GM23248 (cell line): ENCODE measurements around the gene OR52R1. TPM values are rescaled to one million over a fixed set of nuclear protein-coding genes. Genes with fewer than 3 reads are reported as not detected.

Experiments used
- DNase-seq: peaks from one replicate; pipeline ENCODE4 v3.0.0-alpha.2; 2015
- H2AFZ ChIP-seq: fragments of 200-600 bp; sonication (generic); 2 replicates; pipeline ENCODE4 v1.6.1; 2016; ENCODE audit warnings: antibody characterized with exemption
- H3F3A ChIP-seq: fragments of 200-600 bp; sonication (generic); 2 replicates; pipeline ENCODE4 v1.6.1; 2016; ENCODE audit warnings: mild to moderate bottlenecking, antibody characterized with exemption, mixed run types; ENCODE audit not compliant: insufficient read depth
- H3K27ac ChIP-seq: fragments of 200-600 bp; sonication (generic); 2 replicates; pipeline ENCODE4 v1.5.1; 2016; ENCODE audit warnings: mild to moderate bottlenecking
- H3K27me3 ChIP-seq: fragments of 200-600 bp; sonication (generic); replicated peaks from 2 replicates; pipeline ENCODE4 v1.6.1; 2016; ENCODE audit warnings: mild to moderate bottlenecking; ENCODE audit not compliant: insufficient read depth
- H3K36me3 ChIP-seq: fragments of 200-600 bp; sonication (generic); 2 replicates; pipeline ENCODE4 v1.6.1; 2016; ENCODE audit warnings: low read depth, mild to moderate bottlenecking
- H3K4me1 ChIP-seq: fragments of 200-600 bp; sonication (generic); 2 replicates; pipeline ENCODE4 v1.6.1; 2016; ENCODE audit warnings: mild to moderate bottlenecking; ENCODE audit not compliant: insufficient read depth
- H3K4me2 ChIP-seq: fragments of 200-600 bp; sonication (generic); one replicate; pipeline ENCODE4 v1.6.1; 2016; ENCODE audit warnings: mild to moderate bottlenecking; ENCODE audit not compliant: unreplicated experiment
- H3K4me3 ChIP-seq: fragments of 200-600 bp; sonication (generic); 2 replicates; pipeline ENCODE4 v1.5.1; 2016; ENCODE audit warnings: mild to moderate bottlenecking
- H3K79me2 ChIP-seq: fragments of 200-600 bp; sonication (generic); 2 replicates; pipeline ENCODE4 v1.6.1; 2016; ENCODE audit warnings: mild to moderate bottlenecking; ENCODE audit not compliant: insufficient read depth
- H3K9ac ChIP-seq: fragments of 200-600 bp; sonication (generic); 2 replicates; pipeline ENCODE4 v1.6.1; 2016; ENCODE audit warnings: mild to moderate bottlenecking
- H3K9me2 ChIP-seq: fragments of 200-600 bp; sonication (generic); 2 replicates; pipeline ENCODE4 v1.6.1; 2016; ENCODE audit warnings: mixed run types, mild to moderate bottlenecking, moderate library complexity; ENCODE audit not compliant: insufficient read depth
- H3K9me3 ChIP-seq: fragments of 200-600 bp; sonication (generic); one replicate; pipeline ENCODE4 v1.6.1; 2017; ENCODE audit warnings: low read depth
- H4K20me1 ChIP-seq: fragments of 200-600 bp; sonication (generic); 2 replicates; pipeline ENCODE4 v1.6.0; 2016; ENCODE audit not compliant: insufficient read depth
- EZH2 ChIP-seq: fragments of 200-600 bp; sonication (generic); IDR thresholded peaks from 2 replicates; pipeline ENCODE4 v1.6.1; 2018; ENCODE audit warnings: antibody characterized with exemption, mild to moderate bottlenecking; ENCODE audit not compliant: insufficient read depth, poor library complexity, severe bottlenecking
- EZH2phosphoT487 ChIP-seq: fragments of 200-600 bp; sonication (generic); IDR thresholded peaks from 2 replicates; pipeline ENCODE4 v1.6.1; 2018; ENCODE audit warnings: antibody characterized with exemption, moderate library complexity, mild to moderate bottlenecking, low read depth; ENCODE audit not compliant: insufficient read depth
- WGBS, 2 experiments: methylation state at CpG; one replicate each; pipeline ENCODE4 v1.1.6; 2015 to 2017; ENCODE audit warnings: low lambda C conversion rate in 2 of 2, low coverage in 1 of 2; ENCODE audit errors: missing lambda C conversion rate in 2 of 2; 5-methylcytosine and 5-hydroxymethylcytosine counted together
- in situ Hi-C: fragments of 300-500 bp; cut with MboI; formaldehyde crosslinking; loops from 2 replicates; pipeline ENCODE4 v1.15.0; 2020
- polyA plus RNA-seq: library from polyadenylated mRNA; unstranded; fragments of >200 nt; fragmentation: Nextera tagmentation; extraction: Ambion mirVana; gene quantifications from 2 replicates; pipeline ENCODE4 v1.2.1, GENCODE V29; 2016
- total RNA-seq: library from RNA; depleted of rRNA; stranded (reverse); fragments of >200 nt; shearing (Covaris generic); gene quantifications from 2 replicates; pipeline ENCODE4 v1.2.3, GENCODE V29; 2014; rRNA removed

Gene OR52R1
- total RNA-seq = not detected in 2 replicates
- polyA plus RNA-seq = not detected in 2 replicates

- Histone ChIP-seq H3K9ac (no peak within 1 kb of the TSS), H3K4me1 (no peaks in the 10 kb centered on the region), H3K79me2 (no peaks in the 10 kb centered on the region), H2AFZ (no peak within 1 kb of the TSS), H3F3A (no peaks in the 10 kb centered on the region), H3K27ac (no peak within 1 kb of the TSS), H3K4me2 (no peak within 1 kb of the TSS), H3K9me2 (no peaks in the 10 kb centered on the region), H4K20me1 (no peaks in the 10 kb centered on the region), H3K9me3 (no peaks in the 10 kb centered on the region), H3K36me3 (no peaks in the 10 kb centered on the region), H3K27me3 (no peaks in the 10 kb centered on the region), H3K4me3 (no peak within 1 kb of the TSS)
- TF ChIP-seq EZH2phosphoT487 (no peak), EZH2 (no peak)
- in situ Hi-C loops = no loop called here
- 12 to 13% methylated on average over 3 of the region's 3 CpGs for WGBS, 2 experiments
- DNase-seq = no peak
These were observed at the start of gene OR52R1 for GRCh38 chr11:4804280-4804679. Gene OR52R1, minus strand, starts transcription at chr11:4804380. Its CDS starts 0 bp downstream, at chr11:4804380.

- Histone ChIP-seq H3K9me2 (no peaks in the 10 kb centered on the region), H3K9ac (no peak overlapping the region), H3K27ac (no peak overlapping the region), H3K4me1 (no peaks in the 10 kb centered on the region), H3F3A (no peaks in the 10 kb centered on the region), H3K9me3 (no peaks in the 10 kb centered on the region), H4K20me1 (no peaks in the 10 kb centered on the region), H2AFZ (no peak overlapping the region), H3K79me2 (no peaks in the 10 kb centered on the region), H3K4me2 (no peak overlapping the region), H3K4me3 (no peak overlapping the region), H3K27me3 (no peaks in the 10 kb centered on the region), H3K36me3 (no peaks in the 10 kb centered on the region)
- in situ Hi-C loops = no loop called here
- TF ChIP-seq EZH2 = no peak
- TF ChIP-seq EZH2phosphoT487 = no peak
- DNase-seq = no peak
- 4 to 5% methylated on average over 4 of the region's 4 CpGs for WGBS, 2 experiments
These were observed 46.9 kb upstream of the OR52R1 start for GRCh38 chr11:4851033-4851432.

- 19 to 20% methylated on average over 9 of the region's 9 CpGs for WGBS, 2 experiments
- in situ Hi-C loops = no loop called here
These were observed 44.8 kb upstream of the OR52R1 start, which contains the start of gene OR51S1 for GRCh38 chr11:4848908-4849532. Gene OR51S1, minus strand, starts transcription at chr11:4849208. Its CDS starts 0 bp downstream, at chr11:4849208.

GRCh38 chr11:4839851-4840549 is 35.8 kb upstream of the OR52R1 start:
- no peaks in the 10 kb centered on the region for H3K9me2 ChIP-seq
- no peaks in the 10 kb centered on the region for H4K20me1 ChIP-seq
- 13 to 26% methylated on average over 2 of the region's 2 CpGs for WGBS, 2 experiments
- H3K27me3 ChIP-seq = no peaks in the 10 kb centered on the region
- no peak overlapping the region for H3K27ac ChIP-seq
- H2AFZ ChIP-seq = no peak overlapping the region
- H3K9ac ChIP-seq = no peak overlapping the region
- no peak overlapping the region for H3K4me2 ChIP-seq
- no peak for DNase-seq
- H3K79me2 ChIP-seq = no peaks in the 10 kb centered on the region
- TF ChIP-seq EZH2phosphoT487 (no peak), EZH2 (no peak)
- H3F3A ChIP-seq = no peaks in the 10 kb centered on the region
- H3K4me3 ChIP-seq = no peak overlapping the region
- H3K36me3 ChIP-seq = no peaks in the 10 kb centered on the region
- in situ Hi-C loops = no loop called here
- no peaks in the 10 kb centered on the region for H3K9me3 ChIP-seq
- H3K4me1 ChIP-seq = no peaks in the 10 kb centered on the region

More at GRCh38 chr11:4848908-4849532, 44.8 kb upstream of the OR52R1 start, which contains the start of gene OR51S1:
- Histone ChIP-seq H3K9ac (no peak within 1 kb of the TSS), H3K9me3 (no peaks in the 10 kb centered on the region), H2AFZ (no peak within 1 kb of the TSS), H4K20me1 (no peaks in the 10 kb centered on the region), H3K4me1 (no peaks in the 10 kb centered on the region), H3K27me3 (no peaks in the 10 kb centered on the region), H3K4me3 (no peak within 1 kb of the TSS), H3K27ac (no peak within 1 kb of the TSS), H3F3A (no peaks in the 10 kb centered on the region), H3K36me3 (no peaks in the 10 kb centered on the region), H3K79me2 (no peaks in the 10 kb centered on the region), H3K9me2 (no peaks in the 10 kb centered on the region), H3K4me2 (no peak within 1 kb of the TSS)
- no peak for TF ChIP-seq EZH2
- no peak for DNase-seq
